K562 (cell line): ENCODE data around the gene DHRS13. TPM values are rescaled to one million over a fixed set of nuclear protein-coding genes. Genes with fewer than 3 reads are reported as not detected.
A peak's percentile ranks its signal among the peaks of the same experiment; 100 is the strongest.

Experiments used
- ATF1 ChIP-seq, 2 experiments: fragments of 450-650 bp in 1 of 2; IDR thresholded peaks; 2 replicates each; pipeline ENCODE4 v1.6.1; 2016; ENCODE audit warnings: missing compliant biosample characterization in 1 of 2, missing genetic modification characterization in 1 of 2
- ATF2 ChIP-seq: sonication (generic); formaldehyde crosslinking; IDR thresholded peaks from 2 replicates; pipeline ENCODE4 v1.8.1; 2022; ENCODE audit warnings: missing genetic modification reagents
- BMI1 ChIP-seq: fragments of 150-350 bp; IDR thresholded peaks from 2 replicates; pipeline ENCODE4 v1.6.1; 2014; ENCODE audit warnings: low read length
- CAMTA2 ChIP-seq: fragments of 250-450 bp; sonication (Bioruptor Pico); conservative IDR thresholded peaks from 2 replicates; pipeline ENCODE4 v1.5.1; 2022
- CSDE1 ChIP-seq, 2 experiments: fragments of 450-650 bp; IDR thresholded peaks; 2 replicates each; pipeline ENCODE4 v1.6.1; 2016; ENCODE audit warnings: mild to moderate bottlenecking in 1 of 2
- IRF1 ChIP-seq: sonication (generic); formaldehyde crosslinking; IDR thresholded peaks from 2 replicates; pipeline ENCODE4 v1.8.0; 2022; ENCODE audit warnings: missing genetic modification reagents, mild to moderate bottlenecking, borderline replicate concordance
- JUNB ChIP-seq: fragments of 450-650 bp; formaldehyde crosslinking; conservative IDR thresholded peaks from 2 replicates; pipeline ENCODE4 v1.4.0; 2020; ENCODE audit warnings: mild to moderate bottlenecking
- KAT7 ChIP-seq: sonication (generic); formaldehyde crosslinking; IDR thresholded peaks from 2 replicates; pipeline ENCODE4 v1.8.0; 2022; ENCODE audit warnings: missing genetic modification reagents, mild to moderate bottlenecking, borderline replicate concordance
- L3MBTL2 ChIP-seq: fragments of 450-650 bp; IDR thresholded peaks from 2 replicates; pipeline ENCODE4 v1.6.1; 2016; ENCODE audit warnings: mild to moderate bottlenecking, moderate library complexity
- MCM3 ChIP-seq: fragments of 450-650 bp; IDR thresholded peaks from 2 replicates; pipeline ENCODE4 v1.6.1; 2016
- NCOA4 ChIP-seq: fragments of 450-650 bp; IDR thresholded peaks from 2 replicates; pipeline ENCODE4 v1.6.1; 2018; ENCODE audit warnings: mild to moderate bottlenecking; ENCODE audit not compliant: partially characterized antibody
- NFE2 ChIP-seq: IDR thresholded peaks from 2 replicates; pipeline ENCODE4 v1.6.1; 2014; ENCODE audit warnings: antibody characterized with exemption, low read depth
- NUFIP1 ChIP-seq: fragments of 450-650 bp; IDR thresholded peaks from 2 replicates; pipeline ENCODE4 v1.6.1; 2018; ENCODE audit not compliant: partially characterized antibody
- PCBP2 ChIP-seq: fragments of 200-400 bp; formaldehyde crosslinking; IDR thresholded peaks from 2 replicates; pipeline ENCODE4 v1.6.1; 2018; ENCODE audit warnings: low read length, low read depth, mild to moderate bottlenecking, moderate library complexity; ENCODE audit not compliant: poor library complexity, severe bottlenecking
- POLR2G ChIP-seq: fragments of 200-400 bp; formaldehyde crosslinking; IDR thresholded peaks from 2 replicates; pipeline ENCODE4 v1.6.1; 2017; ENCODE audit warnings: low read depth, mild to moderate bottlenecking, antibody characterized with exemption, low read length, moderate library complexity
- PREB ChIP-seq: sonication (generic); formaldehyde crosslinking; IDR thresholded peaks from 2 replicates; pipeline ENCODE4 v1.8.1; 2023; ENCODE audit warnings: mild to moderate bottlenecking, missing genetic modification reagents
- RBM15 ChIP-seq: fragments of 200-400 bp; formaldehyde crosslinking; IDR thresholded peaks from 2 replicates; pipeline ENCODE4 v1.6.1; 2018; ENCODE audit warnings: mild to moderate bottlenecking, low read length, moderate library complexity; ENCODE audit not compliant: insufficient read depth
- SMAD2 ChIP-seq: fragments of 150-350 bp; IDR thresholded peaks from 2 replicates; pipeline ENCODE4 v1.6.1; 2014; ENCODE audit warnings: low read depth, mild to moderate bottlenecking, low read length
- SMARCE1 ChIP-seq: fragments of 450-650 bp; IDR thresholded peaks from 2 replicates; pipeline ENCODE4 v1.7.1; 2016; ENCODE audit warnings: mild to moderate bottlenecking
- ZBTB1 ChIP-seq: sonication (generic); formaldehyde crosslinking; IDR thresholded peaks from 2 replicates; pipeline ENCODE4 v1.8.1; 2023; ENCODE audit warnings: missing genetic modification reagents, low read depth, mild to moderate bottlenecking, borderline replicate concordance
- ZNF143 ChIP-seq: sonication (generic); formaldehyde crosslinking; IDR thresholded peaks from 2 replicates; pipeline ENCODE4 v1.9.0; 2022; ENCODE audit warnings: mild to moderate bottlenecking, missing genetic modification reagents
- ZNF274 ChIP-seq: IDR thresholded peaks from 2 replicates; pipeline ENCODE4 v1.6.1; 2011; ENCODE audit warnings: low read depth, mild to moderate bottlenecking, low read length, moderate library complexity, borderline replicate concordance
- ZNF408 ChIP-seq: fragments of 250-450 bp; sonication (Bioruptor Pico); IDR thresholded peaks from 2 replicates; pipeline ENCODE4 v1.4.0; 2020; ENCODE audit warnings: low read depth, mild to moderate bottlenecking, moderate library complexity
- ZNF740 ChIP-seq, 3 experiments: fragments of 200-800 bp in 1 of 3; sonication (Bioruptor generic) in 1 of 3; sonication (generic) in 1 of 3; formaldehyde crosslinking in 1 of 3; IDR thresholded peaks; 2 replicates each; pipeline versions ENCODE4 v1.6.1 to v1.8.0; 2016 to 2022; ENCODE audit warnings: mild to moderate bottlenecking in 2 of 3, missing compliant biosample characterization in 2 of 3, missing genetic modification characterization in 2 of 3, missing genetic modification reagents in 1 of 3
- polyA plus RNA-seq, 8 experiments: library from polyadenylated mRNA; depleted of rRNA in 4 of 8; stranded (reverse) in 5 of 8; unstranded in 3 of 8; fragments of >200 nt; fragmentation: Nextera tagmentation in 2 of 8; fragmentation: Illumina TruSeq in 1 of 8; extraction: Ambion mirVana in 2 of 8; extraction: Trizol in 1 of 8; gene quantifications; 2 replicates each; pipeline versions ENCODE4 v1.2.1 to v1.2.3, GENCODE V29; 2011 to 2014; ENCODE audit warnings: inconsistent platforms in 1 of 8, missing spikeins in 1 of 8
- total RNA-seq, 7 experiments: library from RNA; depleted of rRNA in 6 of 7; stranded (reverse); fragments of >200 nt in 6 of 7; fragmentation: Illumina TruSeq in 2 of 7; extraction: Trizol in 2 of 7; gene quantifications; 2 replicates each; pipeline versions ENCODE4 v1.2.1 to v1.2.3, GENCODE V29; 2011 to 2021; ENCODE audit warnings: low replicate concordance in 1 of 7

The DHRS13 gene
- total and polyA plus RNA-seq, 9 of the 15 experiments (the other 6 are each of a cell fraction or from before 2014, with no cell fraction given), result 0.32 to 52.3 (median 34.3) TPM; not detected in 1

- TF ChIP-seq RBM15, result no peak
- no peak for TF ChIP-seq PCBP2
- TF ChIP-seq SMARCE1, result no peak
- no peak for TF ChIP-seq JUNB (CRISPR knock-in tag)
- TF ChIP-seq NFE2, result no peak
- TF ChIP-seq ZBTB1, result no peak
- no peak for TF ChIP-seq ZNF274
- no peak for TF ChIP-seq BMI1
- TF ChIP-seq CSDE1 (IDR thresholded peaks at IDR 0.05), result no peak
- TF ChIP-seq NCOA4, result no peak
- peak; percentile 74; the same call in 1 of the 2 replicates for TF ChIP-seq L3MBTL2
- TF ChIP-seq KAT7, result no peak
- no peak for TF ChIP-seq ZNF740 (CRISPR knock-in tag; IDR thresholded peaks at IDR 0.05)
- TF ChIP-seq ZNF740 (tag; IDR thresholded peaks at IDR 0.05), result no peak
- no peak for TF ChIP-seq MCM3
- peak; percentile 61; the same call in 1 of the 2 replicates for TF ChIP-seq PREB (CRISPR knock-in tag)
- no peak for TF ChIP-seq ATF2 (CRISPR knock-in tag)
- no peak for TF ChIP-seq CAMTA2 (CRISPR knock-in tag)
- peak; percentile 64 for TF ChIP-seq POLR2G
- no peak for TF ChIP-seq NUFIP1
- TF ChIP-seq IRF1 (CRISPR knock-in tag), result no peak
- peak; percentile 99; the same call in 1 of the 2 replicates for TF ChIP-seq SMAD2
- no peak for TF ChIP-seq ZNF408 (CRISPR knock-in tag)
- TF ChIP-seq ATF1 (CRISPR knock-in tag; IDR thresholded peaks at IDR 0.05), result no peak
- peak; percentile 94 for TF ChIP-seq ATF1 (tag; IDR thresholded peaks at IDR 0.05)
- TF ChIP-seq ZNF143 (CRISPR knock-in tag), result peak; percentile 98
These were observed 49.4 kb upstream of the DHRS13 start (continued) for GRCh38 chr17:28951991-28952975.
